HG02642 (cell line): Measurements from ENCODE around the gene MCM10.

Source experiments
- ATAC-seq: cut with Tn5 transposase; IDR thresholded peaks from one replicate; pipeline ENCODE4 v1.9.1; 2021; ENCODE audit warnings: mild to moderate bottlenecking; ENCODE audit not compliant: unreplicated experiment, poor library complexity

MCM10 gene

DNA sequence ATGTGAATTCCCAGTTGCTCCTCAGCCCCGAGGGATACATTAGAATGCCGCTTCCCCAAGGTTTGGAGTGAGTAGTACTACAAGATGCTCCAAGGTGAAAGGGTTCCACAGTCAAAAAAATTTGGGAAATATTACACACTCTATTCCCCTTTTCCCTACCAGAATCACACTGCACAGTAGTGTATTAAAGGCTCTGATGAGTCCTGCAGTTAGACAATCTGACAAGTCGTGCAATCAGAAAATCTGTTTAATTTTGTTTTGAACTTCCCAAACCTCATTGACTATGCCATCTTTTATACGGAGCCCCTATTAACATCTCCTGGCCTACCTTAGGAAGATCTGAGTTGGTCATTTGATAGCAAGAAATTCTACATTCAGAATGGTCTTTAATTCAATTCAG, 86.4 kb downstream of the MCM10 start:
- ATAC-seq, result no peak

DNA sequence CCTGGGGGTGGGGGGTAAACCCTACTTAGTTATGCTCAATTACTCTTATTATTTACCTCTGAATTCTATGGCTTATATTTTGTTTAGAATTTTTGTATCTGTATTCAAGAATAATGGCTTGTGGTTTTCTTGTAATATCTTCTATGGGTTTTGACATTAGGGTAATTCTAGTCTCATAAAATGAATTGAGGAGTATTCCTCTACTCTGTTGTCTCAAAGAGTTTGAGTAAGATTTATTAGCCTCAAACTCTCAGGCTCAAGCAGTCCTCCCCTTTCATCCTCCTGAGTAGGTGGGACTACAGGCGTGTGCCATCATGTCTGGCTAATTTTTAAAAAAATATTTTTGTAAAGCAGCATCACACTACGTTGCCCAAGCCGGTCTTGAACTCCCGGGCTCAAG, 92.4 kb downstream of the MCM10 start:
- no peak for ATAC-seq

GRCh38 chr10:13256627-13257026, 95.3 kb downstream of the MCM10 start:
- no peak for ATAC-seq

GRCh38 chr10:13257621-13258140, 96.3 kb downstream of the MCM10 start:
- ATAC-seq, result no peak
